ENCODE results near the gene NYNRIN. TPM values are rescaled to one million over a fixed set of nuclear protein-coding genes. Genes with fewer than 3 reads are reported as not detected.

The NYNRIN gene
- total and polyA plus RNA-seq, 11 donors: 3.6 to 10.0 (median 7.1) TPM

- Histone ChIP-seq H3K27ac (no peak overlapping the region), H3K4me1 (peaks cover 0 to 34% (median 14%) of the 10 kb centered on the region in 12 donors), H3K27me3 (no peaks in the 10 kb centered on the region), H3K9me3 (no peaks in the 10 kb centered on the region), H3K36me3 (no peaks in the 10 kb centered on the region), H3K4me3 (no peak overlapping the region)
- WGBS, 4 donors: 78 to 82% (median 81%) methylated on average over 12 of the region's 12 CpGs
- no peak for DNase-seq
- TF ChIP-seq, protein P1, sequence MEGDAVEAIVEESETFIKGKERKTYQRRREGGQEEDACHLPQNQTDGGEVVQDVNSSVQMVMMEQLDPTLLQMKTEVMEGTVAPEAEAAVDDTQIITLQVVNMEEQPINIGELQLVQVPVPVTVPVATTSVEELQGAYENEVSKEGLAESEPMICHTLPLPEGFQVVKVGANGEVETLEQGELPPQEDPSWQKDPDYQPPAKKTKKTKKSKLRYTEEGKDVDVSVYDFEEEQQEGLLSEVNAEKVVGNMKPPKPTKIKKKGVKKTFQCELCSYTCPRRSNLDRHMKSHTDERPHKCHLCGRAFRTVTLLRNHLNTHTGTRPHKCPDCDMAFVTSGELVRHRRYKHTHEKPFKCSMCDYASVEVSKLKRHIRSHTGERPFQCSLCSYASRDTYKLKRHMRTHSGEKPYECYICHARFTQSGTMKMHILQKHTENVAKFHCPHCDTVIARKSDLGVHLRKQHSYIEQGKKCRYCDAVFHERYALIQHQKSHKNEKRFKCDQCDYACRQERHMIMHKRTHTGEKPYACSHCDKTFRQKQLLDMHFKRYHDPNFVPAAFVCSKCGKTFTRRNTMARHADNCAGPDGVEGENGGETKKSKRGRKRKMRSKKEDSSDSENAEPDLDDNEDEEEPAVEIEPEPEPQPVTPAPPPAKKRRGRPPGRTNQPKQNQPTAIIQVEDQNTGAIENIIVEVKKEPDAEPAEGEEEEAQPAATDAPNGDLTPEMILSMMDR (IDR thresholded peaks at IDR 0.05): no peak
- no peak for TF ChIP-seq POLR2A (IDR thresholded peaks at IDR 0.05)
- no peak for ATAC-seq
- intact Hi-C loops (cut with DNase I): no loop called here
These were observed 24.1 kb downstream of the NYNRIN start for GRCh38 chr14:24422694-24423601.

GRCh38 chr14:24425704-24426103 is 26.9 kb downstream of the NYNRIN start:
- peak overlapping the region in 8 of 12 donors; percentile 25 to 72 (median 60) for H3K27ac ChIP-seq
- DNase-seq: no peak
- peaks cover 0 to 39% (median 22%) of the 10 kb centered on the region in 12 donors for H3K4me1 ChIP-seq
- TF ChIP-seq, protein P1 (IDR thresholded peaks at IDR 0.05): no peak
- no peak for TF ChIP-seq POLR2A (IDR thresholded peaks at IDR 0.05)
- H3K27me3 ChIP-seq: no peaks in the 10 kb centered on the region
- no peaks in the 10 kb centered on the region for H3K9me3 ChIP-seq
- ATAC-seq: peak in 1 of 4 donors; percentile 3
- 20 to 31% (median 27%) methylated on average over 3 of the region's 3 CpGs for WGBS, 4 donors
- no peaks in the 10 kb centered on the region for H3K36me3 ChIP-seq
- intact Hi-C loops (cut with DNase I): no loop called here
- H3K4me3 ChIP-seq: no peak overlapping the region

DNA sequence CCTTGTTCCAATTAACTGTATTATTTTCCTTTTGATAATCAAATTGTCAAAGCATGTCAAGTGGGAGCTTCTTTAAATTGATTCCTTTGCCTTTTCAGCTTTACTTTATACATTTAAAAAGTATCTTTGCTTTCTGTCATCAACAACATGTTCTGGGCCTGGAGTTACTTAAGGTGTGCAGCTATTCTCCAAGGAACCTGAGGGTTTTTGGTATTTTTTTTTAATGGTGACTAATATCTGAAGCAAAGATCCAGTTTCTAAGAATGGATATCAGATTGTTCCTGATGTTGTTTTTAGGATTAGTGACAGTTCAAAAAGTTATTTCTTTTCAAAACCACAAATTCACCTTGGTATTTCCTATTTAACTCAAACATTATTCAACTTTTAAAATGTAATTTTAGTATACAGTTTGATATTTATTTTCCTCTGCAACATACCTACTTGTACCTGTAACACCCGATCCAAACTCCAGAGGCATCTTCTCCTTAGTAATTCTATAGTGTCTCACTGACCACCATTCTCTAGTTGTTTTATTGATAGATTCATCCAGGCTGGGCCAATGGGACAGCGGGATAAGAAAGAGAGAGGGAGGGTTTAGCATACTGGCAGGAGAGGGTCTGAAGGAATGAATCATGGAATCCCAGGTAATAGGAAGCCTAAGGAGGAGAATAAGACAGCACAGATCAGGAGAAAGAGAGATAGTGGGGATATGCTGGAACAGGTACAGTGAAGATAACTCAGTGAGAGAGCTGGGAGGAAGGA is 27.5 kb downstream of the NYNRIN start:
- Histone ChIP-seq H3K4me3 (no peak overlapping the region), H3K36me3 (peaks cover 0 to 3% (median 0%) of the 10 kb centered on the region in 9 donors), H3K4me1 (peaks cover under 1 to 45% (median 29%) of the 10 kb centered on the region in 12 donors), H3K27me3 (no peaks in the 10 kb centered on the region), H3K27ac (peak overlapping the region in 2 of 12 donors; percentile 20 to 53), H3K9me3 (no peaks in the 10 kb centered on the region)
- no peak for DNase-seq
- no peak for ATAC-seq
- 90 to 95% (median 93%) methylated on average over 2 of the region's 2 CpGs for WGBS, 4 donors
- intact Hi-C loops (cut with DNase I): no loop called here
- TF ChIP-seq, protein P1 (IDR thresholded peaks at IDR 0.05): no peak
- TF ChIP-seq POLR2A (IDR thresholded peaks at IDR 0.05): no peak
